ENCODE measurements around the gene MRPL20.

Gene MRPL20

DNA sequence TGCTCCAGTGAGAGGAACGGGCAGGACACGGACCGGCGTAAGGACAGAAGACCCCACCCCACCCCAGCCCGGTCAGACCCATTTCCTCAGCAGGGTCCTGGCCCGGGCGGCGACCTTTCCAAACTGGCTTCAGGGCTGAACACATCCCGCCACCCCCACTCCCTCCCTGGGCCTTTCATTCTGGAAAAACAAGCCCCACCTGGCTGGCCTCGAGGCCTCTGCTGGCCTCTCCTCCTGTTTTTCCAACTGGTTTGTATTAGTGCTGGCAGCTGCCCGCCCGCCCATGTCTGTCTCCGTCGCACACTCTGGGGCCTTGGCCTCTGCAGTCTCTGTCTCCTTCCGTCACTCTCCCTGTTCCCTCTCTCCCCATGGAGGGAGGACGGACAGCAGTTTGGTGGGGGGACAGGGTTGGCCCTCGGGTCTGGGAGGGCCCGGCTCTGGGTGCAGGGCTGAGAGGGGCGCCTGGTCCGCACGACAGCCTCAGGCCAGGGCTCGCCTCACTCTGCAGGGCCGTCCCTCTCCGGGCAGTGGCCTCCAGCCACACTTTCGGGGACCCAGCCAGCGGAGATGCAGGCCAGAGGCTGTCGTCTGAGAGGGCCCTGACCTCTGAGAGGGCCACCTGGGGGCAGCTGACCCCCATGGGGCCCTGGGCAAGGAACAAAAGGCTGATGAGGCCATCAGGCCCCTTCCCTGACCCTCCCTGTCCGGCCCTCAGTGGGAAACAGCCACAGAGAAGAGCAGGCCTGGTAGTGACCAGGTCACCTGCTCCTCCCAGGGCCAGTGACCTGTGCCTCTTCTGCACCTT is 47.2 kb downstream of the MRPL20 start:
- no peak for FAIRE-seq

DNA sequence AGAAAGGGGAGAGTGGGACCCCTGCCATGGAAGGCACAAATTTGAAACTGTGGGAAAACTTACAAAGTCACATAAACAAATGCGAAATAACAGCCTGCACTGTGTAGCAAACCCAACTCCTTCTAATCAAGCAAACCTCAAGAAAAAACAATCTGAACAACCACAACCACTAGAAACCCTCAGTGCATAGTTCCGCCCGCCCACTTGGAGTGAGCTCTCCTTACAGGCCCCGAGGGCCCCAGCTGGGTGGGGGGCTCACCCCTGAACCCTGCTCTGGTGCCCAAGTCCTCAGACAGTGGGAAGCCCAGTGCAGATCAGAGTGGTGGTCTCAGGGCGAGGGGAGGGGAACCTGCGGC is 47.8 kb downstream of the MRPL20 start:
- no peak for FAIRE-seq

DNA sequence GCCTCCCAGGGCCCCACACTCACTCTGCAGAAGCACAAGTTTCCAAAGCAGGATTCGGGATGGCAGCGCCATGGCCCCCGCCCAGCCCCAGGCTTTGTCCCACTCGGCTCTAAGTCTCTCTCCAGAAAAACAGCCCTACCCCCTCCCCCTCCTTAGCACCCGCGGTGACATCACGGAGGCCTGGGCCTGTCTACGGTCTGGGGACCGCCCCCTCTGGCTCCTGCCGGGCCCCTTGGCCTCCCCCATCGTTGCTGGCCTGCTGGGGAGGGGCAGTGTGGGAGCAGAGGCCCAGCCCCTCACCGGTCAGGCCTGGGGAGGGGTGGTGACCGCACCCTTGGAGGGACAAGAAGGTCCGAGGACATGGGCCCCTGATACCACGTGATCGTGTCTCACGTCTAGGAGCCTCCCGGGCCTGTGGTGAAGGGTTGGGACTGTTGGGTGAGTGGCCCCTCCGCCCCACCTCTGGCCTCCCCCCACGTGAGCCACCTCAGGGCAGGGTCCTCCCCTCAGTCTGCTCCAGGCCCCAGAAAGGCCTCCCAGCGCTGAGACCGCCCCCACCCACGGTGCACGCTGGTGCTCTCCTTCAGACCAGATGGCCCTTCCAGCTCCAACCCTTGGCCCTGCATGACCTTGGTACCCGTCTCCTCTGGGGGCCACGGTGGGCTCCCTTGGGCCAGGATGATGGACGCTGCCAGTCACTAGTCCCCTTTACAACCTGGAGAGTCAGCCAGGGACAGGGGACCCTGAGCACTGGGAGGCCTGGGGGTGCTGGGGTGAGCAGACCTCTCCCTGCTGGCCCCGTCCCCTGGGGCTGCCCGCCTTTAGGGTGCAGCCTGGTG is 48.4 kb downstream of the MRPL20 start, which contains the start of gene MXRA8:
Gene MXRA8 (minus strand): TSS at position 123 of the 839 bp plus-strand sequence. CDS start 51 bp downstream, at position 72.
- peak; percentile 72 for FAIRE-seq

DNA sequence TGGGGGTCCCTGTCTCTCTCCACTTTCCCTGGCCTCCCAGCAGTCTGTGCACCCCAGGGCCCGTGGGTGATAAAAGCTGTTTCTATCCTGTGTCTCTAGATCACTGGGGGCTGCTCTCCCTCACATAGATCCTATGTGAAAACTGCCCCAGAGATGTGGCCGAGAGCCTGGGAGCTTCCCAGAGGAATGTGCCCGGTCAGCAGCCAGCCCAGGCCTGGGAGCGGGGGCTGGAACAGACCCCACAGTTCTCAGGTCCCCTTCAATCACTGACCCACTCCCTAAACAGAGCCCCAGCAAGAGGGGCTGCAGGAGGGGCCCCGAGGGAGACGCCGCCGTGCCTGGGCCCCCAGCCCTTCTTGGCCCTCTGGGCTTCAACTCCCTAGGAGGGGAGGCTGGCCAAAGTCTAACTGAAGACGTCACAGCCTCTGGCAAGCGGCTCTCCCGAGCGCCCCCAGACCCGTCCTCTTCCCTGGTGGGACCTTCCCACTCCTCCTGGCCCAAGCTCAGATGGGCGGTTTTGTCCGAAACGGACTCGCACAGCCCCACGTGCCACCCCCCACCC is 49.1 kb downstream of the MRPL20 start:
- FAIRE-seq: no peak

DNA sequence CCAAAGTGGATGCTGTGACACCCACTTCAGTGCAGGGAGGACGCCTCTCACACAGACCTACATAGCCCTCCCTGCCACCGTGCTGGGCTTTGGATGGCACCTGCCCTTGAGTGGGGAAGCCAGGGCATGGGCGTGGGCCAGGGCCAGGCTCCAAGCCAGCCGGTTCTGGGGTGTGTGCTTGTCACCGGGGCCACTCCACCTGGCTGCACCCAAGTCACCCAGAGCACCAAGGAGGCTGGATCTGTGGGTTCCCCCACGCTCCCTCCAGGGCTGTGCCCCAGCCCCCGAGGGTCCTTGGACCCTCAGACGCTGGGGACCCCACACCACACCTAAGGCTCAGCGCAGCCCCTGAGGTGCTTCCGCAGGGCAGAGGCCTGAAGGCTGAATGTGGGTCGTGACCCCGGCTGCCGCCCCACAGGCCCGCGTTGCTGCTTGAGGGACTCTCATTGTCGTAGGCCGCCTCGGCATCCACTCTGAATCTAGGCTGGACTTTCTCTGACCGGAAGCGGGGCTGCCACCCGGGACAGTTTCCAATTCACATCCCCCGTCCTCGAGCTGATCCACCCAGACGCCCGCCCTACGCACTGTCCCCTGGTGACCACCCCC is 50.2 kb downstream of the MRPL20 start:
- FAIRE-seq: no peak

DNA sequence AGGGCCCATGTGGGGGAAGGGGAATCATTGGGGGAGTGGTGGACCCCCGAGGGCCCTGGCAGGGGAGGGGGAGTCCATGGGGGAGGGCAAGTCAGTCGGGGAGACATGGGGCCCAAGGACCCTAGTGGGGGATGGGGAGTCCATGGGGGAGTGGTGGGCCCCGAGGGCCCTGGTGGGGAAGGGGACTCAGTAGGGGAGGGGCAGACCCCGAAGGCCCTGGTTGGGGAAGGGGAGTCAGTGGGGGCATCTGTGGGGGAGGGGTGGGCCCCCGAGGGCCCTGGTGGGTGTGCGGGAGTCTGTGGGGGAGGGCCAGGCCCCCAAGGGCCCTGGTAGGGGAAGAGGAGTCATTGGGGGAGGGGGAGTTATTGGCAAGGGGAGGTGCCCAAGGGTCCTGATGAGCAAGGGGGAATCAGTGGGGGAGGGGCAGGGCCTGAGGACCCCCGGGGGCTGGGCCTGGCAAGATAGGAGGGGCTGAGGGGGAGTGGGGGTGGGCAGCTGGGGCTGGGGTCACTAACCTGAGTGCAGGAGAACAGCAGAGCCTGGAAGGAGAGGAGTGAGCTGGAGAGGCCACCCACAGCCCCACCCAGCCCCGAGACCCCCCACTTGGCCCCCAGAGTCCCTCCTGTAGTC is 50.8 kb downstream of the MRPL20 start:
- FAIRE-seq: no peak

DNA sequence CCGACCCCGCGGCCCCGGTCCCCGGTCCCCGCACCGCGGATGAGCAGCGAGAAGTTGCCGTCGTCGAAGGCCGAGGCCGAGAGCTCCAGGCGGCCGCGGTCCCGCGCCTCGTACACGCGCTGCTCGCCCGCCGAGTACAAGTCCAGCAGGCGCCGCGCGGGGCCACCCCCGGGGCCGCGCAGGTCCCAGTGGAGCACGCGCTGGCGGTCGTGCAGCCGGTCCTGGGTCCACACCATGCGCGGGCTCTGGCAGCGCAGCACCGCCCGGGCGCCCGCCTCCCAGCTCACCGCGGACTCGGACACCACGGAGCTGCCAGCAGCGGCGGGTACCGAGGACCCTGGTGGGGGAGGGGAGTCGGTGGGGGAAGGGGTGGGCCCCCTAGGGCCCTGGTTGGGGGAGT is 51.7 kb downstream of the MRPL20 start:
- FAIRE-seq: no peak

DNA sequence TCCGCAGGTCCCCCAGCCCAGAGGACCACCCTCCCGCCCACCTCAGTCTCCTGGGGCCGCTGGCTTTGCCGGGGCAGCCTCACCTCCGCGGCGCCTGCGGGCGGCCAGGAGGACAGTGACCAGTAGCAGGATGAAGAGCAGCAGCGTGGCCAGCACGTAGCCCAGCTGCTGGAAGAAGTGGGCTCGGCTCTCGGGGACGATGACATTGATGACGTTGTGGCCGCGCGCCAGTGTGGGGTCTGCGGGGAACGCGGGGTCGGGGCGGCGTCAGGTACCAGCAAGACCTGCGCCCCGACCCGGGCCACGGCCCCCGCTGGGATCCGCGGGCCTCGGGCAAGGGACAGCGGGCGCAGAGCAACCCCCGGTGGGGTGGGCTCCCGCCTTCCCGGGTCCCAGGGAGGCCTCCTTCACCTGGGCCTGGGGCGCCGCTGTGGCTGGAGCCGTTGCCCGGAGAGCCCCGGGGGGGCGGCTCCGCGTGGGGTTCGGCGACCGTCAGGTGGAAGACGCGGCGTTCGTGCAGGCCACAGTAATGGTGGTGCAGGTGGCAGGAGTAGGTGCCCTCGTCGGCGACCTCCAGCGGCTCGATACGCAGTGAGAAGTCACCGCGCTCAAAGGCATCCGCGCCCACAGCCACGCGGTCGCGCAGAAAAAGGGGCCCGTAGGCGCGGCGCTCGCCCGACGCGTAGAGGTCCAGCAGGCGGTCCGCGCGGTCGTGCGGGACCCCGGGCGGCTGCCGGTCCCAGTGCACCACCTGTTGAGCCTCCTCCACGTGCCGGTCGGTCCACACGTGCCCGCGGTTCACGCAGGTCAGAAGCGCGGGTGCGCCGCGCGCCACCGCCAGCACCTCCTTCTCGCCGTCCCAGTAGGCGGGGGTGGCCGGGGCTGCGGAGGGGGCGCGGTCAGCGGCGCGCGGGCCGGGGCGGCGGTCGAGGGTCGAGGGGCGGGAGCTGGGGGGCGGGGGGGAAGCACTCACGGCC is 52.5 kb downstream of the MRPL20 start:
- FAIRE-seq: no peak

DNA sequence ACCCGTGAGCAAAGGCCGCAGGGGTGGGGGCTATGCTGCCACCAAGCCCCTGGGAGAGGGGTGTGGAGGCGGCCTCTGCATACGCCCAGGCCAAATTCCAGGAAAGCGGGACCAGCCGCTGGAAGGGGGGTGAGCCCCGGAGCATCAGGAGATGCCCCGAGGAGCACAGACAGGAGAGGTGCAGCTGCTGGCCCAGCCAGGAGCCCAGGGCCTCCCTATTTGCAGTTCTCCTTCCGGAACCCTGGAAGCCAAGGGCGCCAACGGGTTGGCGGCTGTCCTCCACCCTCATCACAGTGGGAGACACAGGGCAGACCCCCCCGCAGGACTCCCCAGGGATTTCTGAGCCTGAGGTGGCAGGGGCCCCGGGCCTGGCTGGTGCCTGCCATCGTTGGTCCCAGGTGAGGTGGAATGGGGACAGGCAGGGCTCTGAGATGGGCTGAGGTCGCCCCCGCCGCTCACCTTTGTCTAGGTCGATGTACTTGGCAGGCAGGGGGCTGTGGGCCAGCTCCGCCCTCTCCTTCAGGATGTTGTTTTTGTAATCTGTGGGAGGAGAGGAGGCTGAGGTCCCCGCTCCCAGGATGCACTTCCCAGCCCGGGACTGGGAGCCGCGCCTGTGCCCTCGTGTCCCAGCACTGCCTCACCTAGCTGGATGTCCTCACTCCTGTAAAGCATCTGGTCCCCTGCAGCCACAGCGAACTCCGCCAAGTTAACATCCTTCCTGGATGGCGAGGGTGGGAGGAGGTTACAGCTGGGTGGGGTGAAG is 53.5 kb downstream of the MRPL20 start:
- FAIRE-seq: no peak

DNA sequence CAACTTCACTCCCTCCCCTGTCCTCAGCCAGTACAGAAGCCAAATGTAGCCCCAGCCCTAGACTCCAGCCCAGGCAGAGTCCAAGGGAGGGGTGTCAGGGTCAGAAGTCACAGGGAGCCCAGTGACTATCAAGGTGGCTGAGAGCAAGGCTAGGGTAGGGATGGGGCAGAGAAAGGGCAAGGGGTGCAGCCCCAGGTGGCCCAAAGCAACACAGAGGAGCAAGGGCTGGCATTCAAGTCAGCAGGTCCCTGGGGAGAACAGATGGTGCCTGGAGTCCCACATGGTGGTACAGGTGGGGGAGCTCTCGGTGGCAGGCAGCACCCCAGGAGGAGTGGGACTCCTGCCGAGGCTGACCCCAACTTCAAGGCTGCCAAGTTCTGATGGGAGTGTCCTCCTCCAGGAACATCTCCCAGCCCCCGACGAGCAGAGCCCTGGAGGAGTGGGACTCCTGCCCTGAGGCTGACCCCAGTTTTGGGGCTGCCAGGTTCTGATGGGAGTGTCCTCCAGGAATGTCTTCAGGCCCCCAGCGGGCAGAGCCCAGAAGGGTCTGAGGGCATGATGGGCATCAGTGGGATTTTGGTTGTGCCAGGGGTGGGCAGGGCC is 54.2 kb downstream of the MRPL20 start:
- no peak for FAIRE-seq

All from TTC549 (cell line).